ENCODE data around the gene DRC1.

DNA sequence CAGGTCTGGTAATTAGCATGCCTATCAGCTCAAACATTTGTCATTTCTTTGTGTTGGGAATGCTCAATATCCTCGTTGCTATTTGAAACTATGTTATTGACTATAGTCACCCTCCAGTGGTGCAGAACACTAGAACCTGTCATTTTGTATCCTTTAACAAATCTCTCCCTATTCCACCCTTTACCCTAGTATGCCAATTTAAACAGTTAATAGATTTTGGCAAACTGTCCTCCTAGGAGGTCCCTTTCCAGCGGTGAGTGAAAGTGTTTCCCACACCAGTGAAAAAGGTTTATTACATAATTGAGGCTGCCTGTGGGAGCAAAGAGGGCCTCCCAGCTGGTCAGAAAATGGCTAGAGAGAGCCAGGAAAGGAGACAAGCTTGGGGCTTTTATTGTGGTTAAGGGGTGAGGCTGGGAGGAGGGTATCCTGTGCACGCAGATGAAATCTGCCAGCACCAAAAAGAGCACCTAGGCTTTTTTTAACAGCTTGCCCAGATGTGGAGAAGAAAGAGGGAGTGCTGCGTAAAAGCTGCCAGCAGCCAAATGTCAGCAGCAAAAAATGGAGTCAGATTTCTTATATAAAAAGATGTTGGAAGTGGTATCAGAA lies 1.8 kb upstream of the DRC1 start:
- TF ChIP-seq, protein P1, sequence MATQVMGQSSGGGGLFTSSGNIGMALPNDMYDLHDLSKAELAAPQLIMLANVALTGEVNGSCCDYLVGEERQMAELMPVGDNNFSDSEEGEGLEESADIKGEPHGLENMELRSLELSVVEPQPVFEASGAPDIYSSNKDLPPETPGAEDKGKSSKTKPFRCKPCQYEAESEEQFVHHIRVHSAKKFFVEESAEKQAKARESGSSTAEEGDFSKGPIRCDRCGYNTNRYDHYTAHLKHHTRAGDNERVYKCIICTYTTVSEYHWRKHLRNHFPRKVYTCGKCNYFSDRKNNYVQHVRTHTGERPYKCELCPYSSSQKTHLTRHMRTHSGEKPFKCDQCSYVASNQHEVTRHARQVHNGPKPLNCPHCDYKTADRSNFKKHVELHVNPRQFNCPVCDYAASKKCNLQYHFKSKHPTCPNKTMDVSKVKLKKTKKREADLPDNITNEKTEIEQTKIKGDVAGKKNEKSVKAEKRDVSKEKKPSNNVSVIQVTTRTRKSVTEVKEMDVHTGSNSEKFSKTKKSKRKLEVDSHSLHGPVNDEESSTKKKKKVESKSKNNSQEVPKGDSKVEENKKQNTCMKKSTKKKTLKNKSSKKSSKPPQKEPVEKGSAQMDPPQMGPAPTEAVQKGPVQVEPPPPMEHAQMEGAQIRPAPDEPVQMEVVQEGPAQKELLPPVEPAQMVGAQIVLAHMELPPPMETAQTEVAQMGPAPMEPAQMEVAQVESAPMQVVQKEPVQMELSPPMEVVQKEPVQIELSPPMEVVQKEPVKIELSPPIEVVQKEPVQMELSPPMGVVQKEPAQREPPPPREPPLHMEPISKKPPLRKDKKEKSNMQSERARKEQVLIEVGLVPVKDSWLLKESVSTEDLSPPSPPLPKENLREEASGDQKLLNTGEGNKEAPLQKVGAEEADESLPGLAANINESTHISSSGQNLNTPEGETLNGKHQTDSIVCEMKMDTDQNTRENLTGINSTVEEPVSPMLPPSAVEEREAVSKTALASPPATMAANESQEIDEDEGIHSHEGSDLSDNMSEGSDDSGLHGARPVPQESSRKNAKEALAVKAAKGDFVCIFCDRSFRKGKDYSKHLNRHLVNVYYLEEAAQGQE (IDR thresholded peaks at IDR 0.05; ENCODE audit: low read depth) = no peak
- TF ChIP-seq EGR1 (IDR thresholded peaks at IDR 0.05) (no peak), TAF1 (IDR thresholded peaks at IDR 0.05; ENCODE audit: low read depth) (no peak)
